Loucy (cell line): Measurements from ENCODE around the gene CYP2U1.
"Not testable (repeated sequence)": the region's sequence is repeated elsewhere in the genome, so short reads cannot be mapped to it uniquely, and the experiment has no call there.

Experiments
- EZH2phosphoT487 ChIP-seq: fragments of 200-600 bp; IDR thresholded peaks from 2 replicates; pipeline ENCODE4 v1.6.1; 2018; ENCODE audit warnings: antibody characterized with exemption, mild to moderate bottlenecking, moderate library complexity, borderline replicate concordance
- TF ChIP-seq, protein P1 (sequence below): fragments of 200-600 bp; sonication (generic); conservative IDR thresholded peaks from 2 replicates; pipeline ENCODE4 v1.5.1; 2014; ENCODE audit warnings: mild to moderate bottlenecking, antibody characterized with exemption, low read length

GRCh38 chr4:107967519-107967918, 36.2 kb downstream of the CYP2U1 start:
- TF ChIP-seq, protein P1, sequence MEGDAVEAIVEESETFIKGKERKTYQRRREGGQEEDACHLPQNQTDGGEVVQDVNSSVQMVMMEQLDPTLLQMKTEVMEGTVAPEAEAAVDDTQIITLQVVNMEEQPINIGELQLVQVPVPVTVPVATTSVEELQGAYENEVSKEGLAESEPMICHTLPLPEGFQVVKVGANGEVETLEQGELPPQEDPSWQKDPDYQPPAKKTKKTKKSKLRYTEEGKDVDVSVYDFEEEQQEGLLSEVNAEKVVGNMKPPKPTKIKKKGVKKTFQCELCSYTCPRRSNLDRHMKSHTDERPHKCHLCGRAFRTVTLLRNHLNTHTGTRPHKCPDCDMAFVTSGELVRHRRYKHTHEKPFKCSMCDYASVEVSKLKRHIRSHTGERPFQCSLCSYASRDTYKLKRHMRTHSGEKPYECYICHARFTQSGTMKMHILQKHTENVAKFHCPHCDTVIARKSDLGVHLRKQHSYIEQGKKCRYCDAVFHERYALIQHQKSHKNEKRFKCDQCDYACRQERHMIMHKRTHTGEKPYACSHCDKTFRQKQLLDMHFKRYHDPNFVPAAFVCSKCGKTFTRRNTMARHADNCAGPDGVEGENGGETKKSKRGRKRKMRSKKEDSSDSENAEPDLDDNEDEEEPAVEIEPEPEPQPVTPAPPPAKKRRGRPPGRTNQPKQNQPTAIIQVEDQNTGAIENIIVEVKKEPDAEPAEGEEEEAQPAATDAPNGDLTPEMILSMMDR = not testable (repeated sequence)
- not testable (repeated sequence) for TF ChIP-seq EZH2phosphoT487
